ENCODE measurements around the gene SPEF2.

- TF ChIP-seq CTCF (IDR thresholded peaks at IDR 0.05; ENCODE audit: insufficient read depth, low read length) (no peak), POLR2AphosphoS5 (IDR thresholded peaks at IDR 0.05; ENCODE audit: low read depth) (no peak), GABPA (IDR thresholded peaks at IDR 0.05; ENCODE audit: low read depth) (no peak), REST (IDR thresholded peaks at IDR 0.05; ENCODE audit: insufficient replicate concordance, low read depth) (no peak)
Observed at GRCh38 chr5:35810601-35811000, 192.9 kb downstream of the SPEF2 start.

All from HL-60 (cell line).